Loucy (cell line): Measurements from ENCODE around the gene SLC39A3.

Experiments used
- CTCF ChIP-seq: fragments of 200-600 bp; sonication (generic); conservative IDR thresholded peaks from 2 replicates; pipeline ENCODE4 v1.5.1; 2014; ENCODE audit warnings: mild to moderate bottlenecking, antibody characterized with exemption, low read length
- EZH2phosphoT487 ChIP-seq: fragments of 200-600 bp; IDR thresholded peaks from 2 replicates; pipeline ENCODE4 v1.6.1; 2018; ENCODE audit warnings: antibody characterized with exemption, mild to moderate bottlenecking, moderate library complexity, borderline replicate concordance

- TF ChIP-seq CTCF: no peak
- no peak for TF ChIP-seq EZH2phosphoT487
Measured at GRCh38 chr19:2716722-2717637, 22.8 kb downstream of the SLC39A3 start.
